NK-92 treated with Interleukin-12 subunit alpha and Interleukin-12 subunit beta, amount 100 ng/mL, for 24 hours (cell line): Measurements from ENCODE around the gene ERFE.
"Not testable (repeated sequence)": the region's sequence is repeated elsewhere in the genome, so short reads cannot be mapped to it uniquely, and the experiment has no call there.

Experiments used
- DNase-seq: peaks from one replicate; lab custom pipeline; 2025; lab: John Stamatoyannopoulos, UW

ERFE gene

GRCh38 chr2:238158509-238159070 is at the start of gene ERFE:
TSS of gene ERFE (plus strand) at chr2:238158970. CDS start at chr2:238159008, 38 bp downstream.
- no peak for DNase-seq

- DNase-seq = no peak
Observed at GRCh38 chr2:238113611-238114010, 45.2 kb upstream of the ERFE start.

GRCh38 chr2:238114331-238114841 is 44.4 kb upstream of the ERFE start:
- DNase-seq = no peak

GRCh38 chr2:238114851-238115660 is 43.7 kb upstream of the ERFE start:
- no peak for DNase-seq

GRCh38 chr2:238115709-238116108 is 43.1 kb upstream of the ERFE start:
- DNase-seq = not testable (repeated sequence)

GRCh38 chr2:238116298-238117198 is 42.2 kb upstream of the ERFE start:
- DNase-seq = no peak

GRCh38 chr2:238117199-238118154 is 41.3 kb upstream of the ERFE start:
- DNase-seq = no peak

GRCh38 chr2:238119756-238120462 is 38.9 kb upstream of the ERFE start:
- no peak for DNase-seq

GRCh38 chr2:238120463-238121298 is 38.1 kb upstream of the ERFE start:
- no peak for DNase-seq

GRCh38 chr2:238121511-238122286 is 37.1 kb upstream of the ERFE start:
- DNase-seq = no peak

- no peak for DNase-seq
Observed at GRCh38 chr2:238122287-238123217, 36.2 kb upstream of the ERFE start.

GRCh38 chr2:238123218-238123971 is 35.4 kb upstream of the ERFE start:
- DNase-seq = no peak

GRCh38 chr2:238123991-238124470 is 34.7 kb upstream of the ERFE start:
- DNase-seq = no peak

- DNase-seq = no peak
Observed at GRCh38 chr2:238124488-238125126, 34.2 kb upstream of the ERFE start.

- no peak for DNase-seq
Observed at GRCh38 chr2:238125127-238125885, 33.5 kb upstream of the ERFE start.

GRCh38 chr2:238126338-238126737 is 32.4 kb upstream of the ERFE start:
- DNase-seq = no peak
